GM19193 (cell line): Measurements from ENCODE around the gene LZTFL1.

Experiments used
- POLR2A ChIP-seq: IDR thresholded peaks from 4 replicates; pipeline ENCODE4 v1.6.1; 2011; ENCODE audit not compliant: insufficient read depth, insufficient read length; ENCODE audit errors: extremely low read depth

Gene LZTFL1

DNA sequence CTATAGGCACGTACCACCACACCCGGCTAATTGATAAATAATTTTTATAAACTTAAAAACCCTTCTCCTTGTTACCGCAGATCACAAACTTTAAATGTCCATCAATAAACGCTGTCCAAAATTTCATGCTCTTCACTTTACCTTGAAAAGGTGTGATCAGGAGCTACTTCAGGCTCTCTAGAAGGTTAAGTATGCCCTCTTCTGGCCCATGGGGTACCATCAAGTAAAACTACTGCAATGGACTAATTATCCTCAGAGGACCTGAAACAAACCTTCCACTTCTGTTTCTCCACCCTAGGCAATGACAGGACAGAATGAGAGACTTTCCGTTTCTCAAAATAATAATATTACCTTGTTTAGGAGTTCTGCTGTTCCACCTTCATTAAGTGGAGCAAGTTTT lies 9.2 kb downstream of the LZTFL1 start:
- TF ChIP-seq POLR2A: no peak

DNA sequence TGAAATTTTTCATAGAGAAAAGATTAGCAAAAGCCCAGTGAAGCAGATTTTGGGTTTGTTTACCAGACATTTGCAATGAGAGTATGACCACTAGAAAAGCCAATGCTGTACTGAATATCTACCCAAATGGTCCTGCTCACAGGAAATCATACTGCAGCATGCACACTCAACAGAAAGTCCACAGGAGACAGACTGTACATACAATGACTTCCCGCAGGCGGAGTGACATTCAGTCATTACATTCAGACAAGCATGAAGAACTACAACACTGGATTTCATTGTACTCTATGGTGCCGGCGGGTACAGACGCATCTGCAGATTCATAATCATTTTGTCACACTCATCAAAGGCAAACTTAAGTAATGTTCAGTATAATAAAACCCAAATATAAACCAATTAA lies 11.8 kb downstream of the LZTFL1 start:
- no peak for TF ChIP-seq POLR2A

DNA sequence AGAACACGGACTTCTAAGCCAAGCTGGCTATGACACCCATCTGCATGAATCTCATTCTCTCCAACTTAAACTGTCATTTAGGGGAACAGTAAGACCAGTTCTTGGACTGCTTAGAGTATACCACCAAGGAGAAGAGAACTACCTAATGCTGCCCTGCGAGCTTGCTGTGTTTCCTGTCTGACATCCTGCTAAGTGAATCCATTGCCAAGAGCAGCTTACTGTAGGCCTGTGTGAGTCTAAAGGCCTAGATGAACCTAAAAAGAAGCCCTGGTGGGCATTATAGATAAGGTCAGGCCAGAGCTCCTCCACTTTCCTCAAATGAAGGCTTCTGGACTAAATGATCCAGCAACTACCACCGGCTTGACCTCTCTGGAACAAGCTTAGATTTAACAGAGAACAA lies 15.0 kb downstream of the LZTFL1 start:
- TF ChIP-seq POLR2A: no peak

DNA sequence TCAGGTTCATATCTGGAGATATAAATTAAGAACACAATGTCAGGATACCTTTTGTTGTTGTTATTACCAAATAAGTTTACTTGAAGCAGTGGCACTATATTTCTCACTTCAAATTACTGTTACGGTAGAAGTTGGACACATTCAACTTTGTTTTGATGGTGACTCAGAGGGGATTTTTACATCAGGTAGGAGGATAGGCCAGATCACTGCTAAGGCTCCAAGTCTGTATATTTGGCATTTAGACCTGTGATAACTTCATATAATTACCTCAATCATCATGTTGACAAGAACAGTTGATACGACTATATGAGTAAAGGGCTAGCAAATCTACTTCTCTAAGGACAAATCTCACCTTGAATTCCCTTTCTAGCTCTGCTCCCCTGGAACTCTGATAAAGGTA lies 15.6 kb downstream of the LZTFL1 start:
- no peak for TF ChIP-seq POLR2A

DNA sequence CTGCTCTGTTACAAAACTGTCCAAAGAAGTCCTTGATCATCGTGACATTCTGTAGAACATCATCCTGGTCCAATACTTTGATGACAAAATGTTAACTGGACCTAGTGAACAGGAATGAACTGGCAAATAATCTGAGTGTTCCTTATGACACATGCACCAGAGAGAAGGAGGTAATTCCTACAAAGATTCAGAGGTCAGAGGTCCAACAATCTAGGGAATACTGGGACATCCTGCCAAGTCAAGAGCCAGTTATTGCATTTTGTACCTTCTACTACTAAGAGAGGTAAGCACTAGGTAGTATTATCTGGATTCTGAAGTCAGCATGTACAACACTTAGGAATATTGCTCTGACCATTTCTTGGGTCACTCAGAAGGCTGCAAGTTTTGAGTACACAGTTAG lies 20.8 kb downstream of the LZTFL1 start:
- TF ChIP-seq POLR2A: no peak

DNA sequence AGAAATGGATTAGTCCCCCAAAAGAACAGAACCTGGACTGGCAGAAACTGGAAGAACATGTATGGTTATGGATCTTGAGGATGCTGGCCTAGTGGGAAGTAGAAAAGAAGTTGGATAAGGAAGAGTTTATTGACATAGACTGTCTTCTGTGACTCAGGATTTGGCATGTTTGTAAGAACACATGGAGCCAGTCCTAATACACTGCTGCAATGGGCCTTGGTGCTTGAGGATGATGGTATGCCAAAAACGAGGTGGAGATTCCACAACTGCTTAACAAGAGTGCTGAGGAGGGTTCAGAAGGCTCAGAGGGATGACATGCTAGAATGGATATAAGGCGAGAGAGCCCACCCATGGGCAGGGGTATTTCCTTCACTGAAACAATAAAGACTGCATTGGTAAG lies 22.4 kb downstream of the LZTFL1 start:
- no peak for TF ChIP-seq POLR2A

DNA sequence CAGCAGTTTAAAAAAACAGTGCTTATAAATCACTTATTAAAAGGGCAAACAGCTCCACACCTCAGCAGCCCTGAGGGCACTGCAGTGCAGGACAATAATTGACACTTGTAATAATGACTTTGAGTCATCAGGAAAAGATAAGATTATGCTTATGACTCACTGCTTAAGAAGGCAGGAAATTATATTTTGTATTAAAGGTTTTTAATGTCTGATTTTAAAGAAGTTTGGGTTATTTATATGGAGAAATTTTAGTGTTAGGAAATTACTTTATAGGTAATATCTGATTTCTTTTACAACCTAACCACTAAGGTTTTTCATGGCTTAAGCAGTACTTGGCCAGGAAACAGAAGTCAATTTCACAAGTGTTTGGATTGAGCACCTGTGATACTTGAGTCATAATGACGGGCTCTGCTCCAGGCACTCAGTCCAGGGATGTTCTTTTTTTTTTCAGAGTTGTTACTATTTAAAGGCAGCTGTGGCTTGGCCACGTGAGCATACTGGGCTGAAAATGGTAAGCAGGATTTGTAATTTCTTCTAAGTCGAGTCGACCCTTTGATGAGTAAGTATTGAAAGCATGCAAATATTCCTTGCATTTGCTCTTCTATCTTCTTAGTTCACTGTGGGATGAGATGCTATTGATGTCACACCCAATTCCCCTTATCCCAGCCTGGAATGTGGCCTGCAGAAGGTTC lies 23.9 kb downstream of the LZTFL1 start:
- TF ChIP-seq POLR2A: no peak

DNA sequence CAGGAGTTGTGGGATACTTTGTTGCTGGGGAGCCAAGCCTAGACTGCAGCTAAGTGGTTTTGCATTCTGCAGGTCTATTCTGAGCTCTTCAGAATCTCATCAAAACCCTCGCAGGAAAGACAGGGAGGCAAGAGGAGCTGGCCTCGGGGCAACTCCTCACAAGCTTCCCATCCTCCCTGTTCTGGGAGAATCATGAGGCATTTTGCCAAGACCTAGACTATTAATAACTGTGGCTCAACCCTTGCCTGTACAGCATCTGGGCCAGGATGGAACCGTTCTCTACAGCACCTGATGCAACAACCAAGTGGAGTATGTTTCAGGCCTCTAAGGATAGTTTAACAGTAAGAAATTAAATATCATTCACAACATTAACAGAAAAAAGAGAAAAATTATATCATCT lies 25.4 kb downstream of the LZTFL1 start:
- TF ChIP-seq POLR2A: no peak

DNA sequence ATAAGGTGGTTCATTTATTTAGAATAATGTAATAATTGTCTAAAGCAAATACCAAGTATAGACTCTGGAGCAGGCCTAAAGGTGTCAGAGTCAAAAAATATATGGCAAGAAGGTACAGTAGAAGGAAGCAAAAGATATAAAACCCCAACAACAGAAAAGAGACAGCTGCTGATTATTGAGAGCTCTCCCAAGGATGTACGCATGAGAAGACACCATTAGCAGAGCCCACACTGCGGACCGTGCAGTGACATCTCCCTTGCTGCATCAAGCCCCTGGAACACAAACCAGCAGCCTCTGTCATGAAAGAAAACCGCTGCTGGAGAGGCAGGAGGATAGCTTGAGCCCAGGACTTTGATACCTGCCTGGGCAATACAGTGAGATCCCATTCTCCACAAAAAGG lies 27.6 kb downstream of the LZTFL1 start:
- no peak for TF ChIP-seq POLR2A

DNA sequence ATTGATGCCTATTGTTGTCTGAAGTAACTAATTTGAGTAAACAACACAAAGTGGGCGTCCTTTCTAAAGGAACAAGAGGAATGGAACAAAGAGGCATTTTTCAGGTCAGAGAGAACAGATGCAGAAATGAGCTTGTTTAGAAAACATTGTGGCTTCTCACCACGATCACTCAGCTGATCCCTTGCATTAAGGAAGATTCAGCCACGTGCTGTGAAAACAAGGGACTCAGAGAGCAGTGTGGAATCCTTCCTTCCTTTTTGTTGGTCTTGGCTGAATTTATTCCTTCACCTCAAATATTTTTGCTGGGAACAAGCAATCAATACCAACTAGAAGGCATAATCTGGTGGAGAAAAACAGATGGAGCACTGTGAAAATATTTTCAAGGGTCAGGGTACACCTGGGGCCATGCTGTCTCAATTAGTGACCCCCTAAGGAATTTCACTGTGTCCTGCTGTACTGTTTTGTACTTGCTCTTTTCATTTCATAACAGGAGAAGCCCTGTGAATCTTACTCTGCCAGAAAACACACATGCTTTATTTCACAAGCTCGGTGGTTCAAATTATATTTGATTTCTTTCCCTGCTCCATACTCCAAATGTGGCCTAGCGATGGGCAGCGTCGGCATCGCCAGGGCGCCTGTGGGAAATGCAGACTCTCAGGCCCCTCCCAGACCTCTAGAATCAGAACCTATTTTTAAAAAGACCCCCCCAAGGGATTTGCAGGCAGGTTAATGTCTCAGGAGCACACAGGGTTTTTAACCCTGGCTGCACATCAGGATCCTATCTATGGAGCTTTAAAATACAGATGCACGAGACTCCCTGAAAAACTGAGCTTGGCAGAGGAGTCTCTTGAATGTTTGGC lies 34.0 kb downstream of the LZTFL1 start:
- TF ChIP-seq POLR2A: no peak

DNA sequence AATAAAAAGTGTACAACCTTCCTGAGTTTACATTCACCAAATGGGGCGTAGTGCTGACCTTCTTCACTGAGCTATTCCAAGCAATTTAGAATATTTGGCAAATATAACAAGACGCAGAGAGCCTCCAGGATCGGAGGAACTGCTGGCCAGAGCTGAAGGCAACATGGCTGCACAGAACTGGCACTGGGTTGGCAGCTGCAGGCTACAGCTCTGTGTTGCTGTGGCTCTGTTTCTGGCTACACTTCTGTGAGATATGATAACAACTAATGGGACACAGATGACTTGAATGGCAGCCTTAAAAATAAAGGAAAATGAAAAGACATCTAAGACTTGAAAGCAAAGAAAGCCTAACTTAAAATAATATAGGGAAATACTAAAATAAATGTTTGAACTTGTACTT lies 34.8 kb downstream of the LZTFL1 start:
- TF ChIP-seq POLR2A: no peak

DNA sequence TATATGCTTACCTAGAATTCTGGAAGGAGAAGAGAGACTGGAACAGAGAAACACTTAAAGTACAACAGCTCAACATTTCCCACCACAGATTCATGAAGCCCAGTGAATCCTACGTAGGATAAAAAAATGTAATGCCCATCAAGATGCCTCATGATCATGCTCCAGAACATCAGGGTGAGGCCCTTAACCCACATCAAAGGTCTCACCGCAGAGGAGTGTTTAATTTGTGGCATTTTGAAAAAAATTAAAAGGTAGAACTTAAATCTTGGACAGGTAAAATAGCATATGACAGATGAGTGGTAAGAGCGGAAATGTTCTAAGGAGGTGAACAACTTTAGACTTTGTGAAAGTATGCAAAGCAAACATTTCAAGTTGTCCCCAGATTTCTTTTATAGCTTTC lies 35.8 kb downstream of the LZTFL1 start:
- TF ChIP-seq POLR2A: no peak

DNA sequence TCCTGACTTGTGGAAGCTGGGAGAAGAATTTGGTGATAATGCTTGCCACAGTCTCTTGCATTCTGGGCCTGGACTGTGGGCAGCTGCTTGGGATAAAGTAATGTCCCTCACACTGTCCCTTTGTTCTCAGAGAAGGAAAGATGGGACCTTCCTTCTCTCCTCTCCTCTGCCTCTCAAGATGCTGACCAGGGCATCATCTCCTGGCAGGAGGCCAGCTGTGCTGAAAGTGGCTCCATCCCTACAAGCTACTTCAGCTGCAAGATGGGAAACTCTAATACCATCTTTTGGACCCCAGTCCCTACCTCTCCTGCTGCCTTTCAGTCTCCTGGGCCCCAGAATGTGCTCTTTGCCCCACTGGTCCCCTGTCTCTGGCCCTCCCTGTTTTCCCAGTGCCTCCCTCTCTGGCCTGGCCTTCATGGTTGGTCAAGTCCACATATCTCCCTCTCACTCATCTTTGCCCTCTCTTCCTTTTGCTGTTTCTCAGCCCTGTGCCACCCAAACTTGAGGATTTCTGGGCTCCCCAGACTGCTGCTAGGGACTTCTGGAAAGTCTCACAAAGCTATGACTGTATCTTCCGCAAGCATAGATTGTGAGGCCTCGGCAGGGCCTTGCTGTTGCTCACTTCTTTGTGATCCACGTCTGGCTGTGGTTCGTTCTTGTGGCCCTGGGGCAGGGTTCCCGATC lies 38.5 kb downstream of the LZTFL1 start:
- TF ChIP-seq POLR2A: no peak

DNA sequence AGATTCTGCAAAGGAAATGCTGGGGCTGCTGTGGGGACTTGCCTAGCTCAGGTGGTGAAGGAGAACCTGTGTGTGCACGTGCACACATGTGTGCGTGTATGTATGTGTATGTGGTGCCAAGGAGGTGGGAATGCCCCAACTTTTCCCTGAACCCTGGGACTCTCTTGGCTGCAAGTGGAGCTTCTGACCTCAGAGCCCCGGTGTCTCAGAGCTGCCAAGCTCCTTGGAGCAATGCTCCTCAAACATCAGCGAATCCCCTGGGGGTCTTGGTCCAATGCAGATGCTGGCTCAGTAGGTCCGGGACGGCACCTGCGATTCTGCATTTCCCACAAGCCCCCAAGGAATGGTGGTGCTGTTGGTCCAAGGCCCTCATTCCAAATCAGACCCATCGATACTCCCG lies 39.8 kb downstream of the LZTFL1 start:
- no peak for TF ChIP-seq POLR2A

DNA sequence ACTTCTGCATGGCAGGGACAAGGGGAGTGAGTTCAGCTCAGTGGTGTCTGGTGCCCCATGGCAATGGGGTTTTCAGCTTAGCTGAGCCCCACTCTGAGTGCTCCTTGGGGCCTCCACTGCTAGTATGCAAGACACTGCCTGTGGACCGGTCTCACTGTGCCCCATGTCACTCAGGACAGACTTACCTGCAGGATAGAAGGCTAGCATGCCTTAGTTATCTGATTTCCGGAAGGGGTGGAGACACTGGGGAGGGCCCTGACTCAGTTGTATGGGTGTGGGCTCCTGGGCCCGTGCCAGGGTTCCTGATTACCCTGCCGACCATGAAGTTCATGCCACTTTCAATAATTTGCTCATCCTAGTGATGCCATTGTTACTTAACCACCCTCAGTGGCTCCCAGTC lies 41.3 kb downstream of the LZTFL1 start:
- no peak for TF ChIP-seq POLR2A

DNA sequence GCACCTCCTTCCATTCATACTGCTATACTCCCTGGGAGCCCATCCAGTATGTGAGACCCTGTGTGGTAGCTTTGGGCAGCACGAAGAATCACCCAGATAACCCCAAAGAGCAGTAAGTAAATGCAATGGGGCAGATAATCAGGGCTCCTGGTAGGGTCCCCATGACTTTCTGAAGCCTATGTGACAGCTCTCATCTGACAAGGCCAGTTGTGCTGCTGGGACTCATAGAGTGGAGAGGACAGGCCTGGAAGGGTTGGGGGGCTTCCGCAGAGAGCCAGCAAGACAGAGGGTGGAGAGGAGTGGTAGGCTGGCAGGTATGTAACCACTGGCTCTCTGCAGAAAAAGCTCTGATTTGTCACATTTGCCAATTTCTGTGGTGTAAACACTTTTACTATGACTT lies 42.3 kb downstream of the LZTFL1 start:
- TF ChIP-seq POLR2A: no peak
